Measurements from ENCODE around the gene WDR70. TPM values are rescaled to one million over a fixed set of nuclear protein-coding genes. Genes with fewer than 3 reads are reported as not detected.

Gene WDR70
- total RNA-seq, 1 experiment from 2014 or later, result 30.0 TPM

DNA sequence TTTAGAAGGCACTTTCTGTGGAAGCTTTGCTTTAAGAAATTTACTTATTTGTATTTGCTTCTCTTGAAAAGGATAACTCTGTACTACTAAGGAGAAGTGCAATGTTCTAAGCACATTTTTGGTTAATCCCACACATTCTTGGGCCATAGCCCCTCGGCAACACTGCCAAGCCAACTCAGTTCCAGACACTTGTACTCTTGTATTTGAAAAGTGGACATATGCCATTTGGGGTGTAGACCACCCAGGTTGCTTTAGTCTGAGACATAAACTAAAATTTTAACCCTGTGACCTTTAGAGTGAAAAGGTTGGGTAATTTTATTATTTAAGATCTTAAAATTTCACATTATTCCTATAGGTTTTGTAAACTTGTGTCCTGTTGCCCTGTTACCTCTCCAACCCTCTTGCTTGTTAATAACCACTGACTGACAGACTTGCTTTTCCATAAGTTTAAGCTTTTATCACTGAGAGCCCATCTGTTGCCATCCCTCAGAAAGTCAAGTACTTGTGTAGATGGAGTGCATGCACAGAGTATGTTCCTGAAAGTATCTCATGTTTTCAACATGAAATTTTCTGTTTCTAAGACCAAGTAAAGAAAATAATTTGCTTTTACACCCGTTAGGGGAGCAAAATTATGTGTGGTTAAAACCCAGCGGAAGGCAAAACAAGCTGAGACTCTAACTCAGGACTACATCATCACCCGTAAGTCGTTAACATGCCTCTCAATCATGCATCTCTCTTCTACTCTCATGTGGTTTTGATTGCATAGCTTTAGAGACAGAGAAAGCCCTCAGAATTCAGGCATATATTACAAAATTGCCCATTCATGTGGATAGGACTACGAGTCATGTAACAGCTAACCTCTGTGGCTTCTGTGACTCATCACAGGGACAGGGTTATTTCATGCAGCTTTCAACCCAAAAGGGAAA lies 343.4 kb downstream of the WDR70 start:
- CTCF ChIA-PET, result interaction anchor here (2.1 kb wide), 1 partner anchor 15 kb away, joined by 9 read pairs; no protein-coding TSS in a partner anchor
- BruUV-seq (replicated peaks), result no TSS peak
- H3K9me3 Mint-ChIP-seq (ENCODE audit: low read depth, unreplicated experiment), result no peaks in the 10 kb centered on the region
- intact Hi-C loops (cut with micrococcal nuclease; ENCODE audit: unreplicated experiment), result no loop called here
- peaks cover 14% of the 10 kb centered on the region for H3K4me1 Mint-ChIP-seq (ENCODE audit: low read depth, unreplicated experiment)
- H3K36me3 Mint-ChIP-seq (ENCODE audit: insufficient read depth, unreplicated experiment), result no peaks in the 10 kb centered on the region
- TF ChIP-seq, protein P1, sequence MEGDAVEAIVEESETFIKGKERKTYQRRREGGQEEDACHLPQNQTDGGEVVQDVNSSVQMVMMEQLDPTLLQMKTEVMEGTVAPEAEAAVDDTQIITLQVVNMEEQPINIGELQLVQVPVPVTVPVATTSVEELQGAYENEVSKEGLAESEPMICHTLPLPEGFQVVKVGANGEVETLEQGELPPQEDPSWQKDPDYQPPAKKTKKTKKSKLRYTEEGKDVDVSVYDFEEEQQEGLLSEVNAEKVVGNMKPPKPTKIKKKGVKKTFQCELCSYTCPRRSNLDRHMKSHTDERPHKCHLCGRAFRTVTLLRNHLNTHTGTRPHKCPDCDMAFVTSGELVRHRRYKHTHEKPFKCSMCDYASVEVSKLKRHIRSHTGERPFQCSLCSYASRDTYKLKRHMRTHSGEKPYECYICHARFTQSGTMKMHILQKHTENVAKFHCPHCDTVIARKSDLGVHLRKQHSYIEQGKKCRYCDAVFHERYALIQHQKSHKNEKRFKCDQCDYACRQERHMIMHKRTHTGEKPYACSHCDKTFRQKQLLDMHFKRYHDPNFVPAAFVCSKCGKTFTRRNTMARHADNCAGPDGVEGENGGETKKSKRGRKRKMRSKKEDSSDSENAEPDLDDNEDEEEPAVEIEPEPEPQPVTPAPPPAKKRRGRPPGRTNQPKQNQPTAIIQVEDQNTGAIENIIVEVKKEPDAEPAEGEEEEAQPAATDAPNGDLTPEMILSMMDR (IDR thresholded peaks at IDR 0.05; ENCODE audit: unreplicated experiment), result no peak
- H3K27me3 Mint-ChIP-seq (ENCODE audit: unreplicated experiment), result no peaks in the 10 kb centered on the region
- H3K4me3 Mint-ChIP-seq (ENCODE audit: low read depth, unreplicated experiment), result no peak overlapping the region
- DNase-seq, result no peak
- no peak overlapping the region for H3K27ac Mint-ChIP-seq (ENCODE audit: unreplicated experiment)

DNA sequence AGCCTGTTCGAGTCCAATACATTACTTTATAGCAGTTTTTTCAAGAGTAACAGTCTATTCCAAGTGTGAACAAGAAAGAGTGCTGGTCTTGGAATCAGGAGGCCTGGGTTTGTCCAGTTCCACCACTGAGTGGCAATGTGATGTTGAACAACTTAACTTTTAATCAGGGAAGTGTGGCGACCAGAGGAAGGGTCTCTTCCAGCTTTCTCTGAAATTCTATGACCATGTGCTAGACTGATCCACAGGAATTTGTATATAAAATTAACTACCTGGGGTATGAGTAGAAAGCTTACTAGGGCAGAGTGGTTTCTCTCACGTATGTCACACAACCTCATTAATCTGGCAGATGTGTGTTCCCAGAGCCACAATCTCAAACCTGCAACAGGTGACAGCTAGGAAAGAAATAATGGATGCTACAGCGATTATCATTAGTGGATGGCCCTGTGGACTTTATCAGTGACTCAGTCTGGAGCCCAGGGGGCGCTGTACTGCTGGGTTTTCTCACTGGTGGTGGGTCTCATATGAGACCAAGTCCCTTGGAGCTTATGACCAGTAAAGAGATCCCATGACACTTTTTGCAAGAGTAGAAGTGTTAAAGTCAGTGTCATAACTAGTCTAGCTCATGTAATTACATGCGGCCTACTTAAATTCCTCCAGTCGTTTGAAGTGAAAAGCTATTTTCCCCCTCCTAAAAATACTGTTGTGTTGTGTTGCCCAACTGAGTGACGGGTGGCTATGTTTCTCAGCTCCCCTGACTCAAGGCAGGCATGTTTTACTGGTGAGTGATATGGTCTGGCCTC lies 344.2 kb downstream of the WDR70 start:
- DNase-seq, result peak; percentile 38
- H3K4me3 Mint-ChIP-seq (ENCODE audit: low read depth, unreplicated experiment), result no peak overlapping the region
- no TSS peak for BruUV-seq (replicated peaks)
- TF ChIP-seq, protein P1 (IDR thresholded peaks at IDR 0.05; ENCODE audit: unreplicated experiment), result peak; percentile 41
- no peaks in the 10 kb centered on the region for H3K36me3 Mint-ChIP-seq (ENCODE audit: insufficient read depth, unreplicated experiment)
- peaks cover 6% of the 10 kb centered on the region for H3K4me1 Mint-ChIP-seq (ENCODE audit: low read depth, unreplicated experiment)
- no peaks in the 10 kb centered on the region for H3K9me3 Mint-ChIP-seq (ENCODE audit: low read depth, unreplicated experiment)
- no peaks in the 10 kb centered on the region for H3K27me3 Mint-ChIP-seq (ENCODE audit: unreplicated experiment)
- intact Hi-C loops (cut with micrococcal nuclease; ENCODE audit: unreplicated experiment), result no loop called here
- CTCF ChIA-PET, result interaction anchor here (2.1 kb wide), 1 partner anchor 15 kb away, joined by 9 read pairs; no protein-coding TSS in a partner anchor
- no peak overlapping the region for H3K27ac Mint-ChIP-seq (ENCODE audit: unreplicated experiment)

DNA sequence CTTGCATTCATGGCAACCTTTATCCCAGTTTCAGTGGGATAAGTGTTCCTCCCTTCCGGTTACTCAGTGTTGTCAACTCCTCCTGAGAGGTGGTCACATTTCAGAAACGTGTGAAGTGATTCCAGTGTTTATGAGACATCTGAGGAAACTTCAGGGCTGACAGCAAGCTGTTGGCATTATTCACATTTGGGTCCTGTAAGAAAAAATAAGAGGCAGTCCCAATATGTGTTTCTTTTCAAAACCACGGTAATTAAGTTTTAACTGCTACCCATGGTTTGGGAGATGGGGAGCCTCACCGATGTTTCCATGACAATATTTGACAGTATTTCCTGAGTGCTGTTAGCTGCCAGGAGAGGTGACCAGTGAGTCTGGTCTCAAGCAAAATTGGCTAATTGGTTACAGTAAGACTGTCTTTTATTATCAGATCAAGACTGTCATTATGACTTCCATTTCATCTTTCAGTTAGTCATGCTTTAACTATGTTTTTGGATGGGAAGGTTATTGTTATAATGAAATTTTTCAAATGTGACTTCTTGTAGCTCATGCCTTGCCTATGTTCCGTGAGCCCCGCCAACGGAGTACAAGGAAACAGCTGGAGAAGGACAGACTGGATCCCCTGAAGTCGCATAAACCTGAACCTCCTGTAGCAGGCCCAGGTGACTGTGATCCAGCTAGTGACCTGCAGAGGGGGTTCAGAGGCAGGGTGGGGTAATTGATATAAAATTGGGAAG lies 345.4 kb downstream of the WDR70 start:
- DNase-seq, result no peak
- intact Hi-C loops (cut with micrococcal nuclease; ENCODE audit: unreplicated experiment), result no loop called here
- H3K4me3 Mint-ChIP-seq (ENCODE audit: low read depth, unreplicated experiment), result no peak overlapping the region
- H3K27ac Mint-ChIP-seq (ENCODE audit: unreplicated experiment), result no peak overlapping the region
- H3K9me3 Mint-ChIP-seq (ENCODE audit: low read depth, unreplicated experiment), result no peaks in the 10 kb centered on the region
- peaks cover 5% of the 10 kb centered on the region for H3K4me1 Mint-ChIP-seq (ENCODE audit: low read depth, unreplicated experiment)
- no peaks in the 10 kb centered on the region for H3K27me3 Mint-ChIP-seq (ENCODE audit: unreplicated experiment)
- TF ChIP-seq, protein P1 (IDR thresholded peaks at IDR 0.05; ENCODE audit: unreplicated experiment), result no peak
- CTCF ChIA-PET, result interaction anchor here (2.1 kb wide), 1 partner anchor 13 kb away, joined by 9 read pairs; no protein-coding TSS in a partner anchor
- H3K36me3 Mint-ChIP-seq (ENCODE audit: insufficient read depth, unreplicated experiment), result no peaks in the 10 kb centered on the region
- BruUV-seq (replicated peaks), result no TSS peak

DNA sequence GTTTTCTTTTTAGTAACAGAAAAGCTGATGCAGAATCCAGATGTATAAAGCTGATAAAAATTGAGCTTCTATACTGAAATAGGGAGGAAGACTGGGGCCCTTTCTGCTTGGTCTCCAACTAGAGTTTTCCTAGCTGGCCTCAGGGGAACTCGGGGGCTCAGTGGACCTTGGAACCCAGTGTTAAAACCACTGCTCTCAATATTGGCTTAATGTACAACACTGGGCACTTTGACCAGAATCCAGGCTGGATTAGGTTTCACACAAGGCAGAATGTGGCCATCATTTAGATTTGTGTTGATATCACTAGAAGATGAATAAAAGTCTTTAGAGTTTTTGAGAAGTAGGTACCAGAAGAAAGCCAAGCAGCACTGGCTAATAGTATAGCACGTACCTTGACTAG lies 346.1 kb downstream of the WDR70 start:
- CTCF ChIA-PET, result no interaction called here
- intact Hi-C loops (cut with micrococcal nuclease; ENCODE audit: unreplicated experiment), result no loop called here

More for the DNA sequence above, 346.1 kb downstream of the WDR70 start:
- Mint-ChIP-seq H3K27ac (ENCODE audit: unreplicated experiment) (no peak overlapping the region), H3K27me3 (ENCODE audit: unreplicated experiment) (no peaks in the 10 kb centered on the region), H3K4me3 (ENCODE audit: low read depth, unreplicated experiment) (no peak overlapping the region), H3K9me3 (ENCODE audit: low read depth, unreplicated experiment) (no peaks in the 10 kb centered on the region), H3K4me1 (ENCODE audit: low read depth, unreplicated experiment) (peaks cover 5% of the 10 kb centered on the region), H3K36me3 (ENCODE audit: insufficient read depth, unreplicated experiment) (no peaks in the 10 kb centered on the region)
- BruUV-seq (replicated peaks), result no TSS peak
- TF ChIP-seq, protein P1 (IDR thresholded peaks at IDR 0.05; ENCODE audit: unreplicated experiment), result no peak
- no peak for DNase-seq
